PC-9 (cell line): ENCODE data around the gene AMIGO1.

Experiments used
- CTCF ChIP-seq: fragments of 200-600 bp; sonication (generic); conservative IDR thresholded peaks from 2 replicates; pipeline ENCODE4 v1.6.1; 2017; ENCODE audit warnings: mixed run types, antibody characterized with exemption, mild to moderate bottlenecking, moderate library complexity
- EZH2 ChIP-seq: fragments of 200-600 bp; sonication (generic); IDR thresholded peaks from 2 replicates; pipeline ENCODE4 v1.8.0; 2017; ENCODE audit warnings: antibody characterized with exemption, low read depth

DNA sequence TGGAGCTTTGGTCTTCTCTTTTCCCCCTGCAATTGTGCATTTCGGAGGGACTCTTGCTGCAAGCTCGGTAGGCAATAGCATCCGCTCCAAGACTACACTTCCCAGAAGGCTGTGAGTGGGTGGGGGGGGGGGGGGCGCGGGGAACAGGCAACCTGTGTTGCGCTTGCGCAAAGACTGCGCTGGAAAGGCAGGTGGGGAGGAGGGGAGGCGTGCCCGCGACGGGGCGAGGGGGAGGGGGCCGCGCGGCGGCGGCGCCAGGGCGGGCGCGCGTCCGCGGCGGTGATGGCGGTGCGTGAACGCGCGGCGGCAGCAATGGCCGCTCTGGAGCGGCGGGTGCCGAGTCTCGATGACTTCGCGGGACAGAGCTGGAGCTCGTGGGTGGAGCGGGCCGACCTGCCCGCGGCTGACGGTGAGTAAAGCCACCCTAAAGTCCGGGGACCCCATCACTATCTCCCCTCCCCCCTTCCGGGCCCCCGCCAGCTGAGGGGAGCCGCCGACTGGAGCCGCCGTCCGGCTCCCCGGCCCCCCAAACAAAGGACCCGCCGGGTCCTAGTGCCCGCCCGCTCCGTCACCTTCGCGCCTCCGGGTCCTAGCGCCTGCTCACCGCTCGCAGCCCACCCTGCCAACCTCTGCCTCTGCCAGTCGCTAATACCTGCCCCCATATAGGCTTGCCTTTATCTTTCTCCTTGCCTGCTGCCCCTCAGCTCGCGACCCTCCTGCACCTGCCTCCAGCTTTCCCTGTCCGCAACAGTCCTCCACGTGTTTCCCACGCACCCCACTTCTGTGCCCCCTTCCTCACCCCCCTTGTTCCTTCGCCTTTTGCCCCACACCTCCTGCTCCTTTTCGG, 25.6 kb downstream of the AMIGO1 start, which contains the start of gene ATXN7L2:
- TF ChIP-seq EZH2, result no peak
- TF ChIP-seq CTCF, result no peak
